HG03520 (cell line): ENCODE data around the gene OLFML1.

ENCODE experiments used
- ATAC-seq: cut with Tn5 transposase; IDR thresholded peaks from one replicate; pipeline ENCODE4 v1.9.1; 2021; ENCODE audit warnings: mild to moderate bottlenecking, moderate library complexity; ENCODE audit not compliant: unreplicated experiment

Gene OLFML1

GRCh38 chr11:7485186-7486097 is at the start of gene OLFML1:
Gene OLFML1, plus strand, starts transcription at chr11:7485506. Its CDS starts 370 bp downstream, at chr11:7485876.
- no peak for ATAC-seq

GRCh38 chr11:7436146-7436545 is 49.2 kb upstream of the OLFML1 start:
- ATAC-seq = no peak

GRCh38 chr11:7436657-7437056 is 48.6 kb upstream of the OLFML1 start:
- peak; percentile 87 for ATAC-seq

GRCh38 chr11:7437696-7438095 is 47.6 kb upstream of the OLFML1 start:
- ATAC-seq = no peak

- ATAC-seq = no peak
These were observed 45.5 kb upstream of the OLFML1 start for GRCh38 chr11:7439746-7440320.

GRCh38 chr11:7442588-7443215 is 42.6 kb upstream of the OLFML1 start:
- ATAC-seq = peak; percentile 80

- no peak for ATAC-seq
These were observed 41.0 kb upstream of the OLFML1 start for GRCh38 chr11:7444091-7444981.

- no peak for ATAC-seq
These were observed 39.7 kb upstream of the OLFML1 start for GRCh38 chr11:7445564-7445963.

- no peak for ATAC-seq
These were observed 37.1 kb upstream of the OLFML1 start for GRCh38 chr11:7448201-7448600.

GRCh38 chr11:7449211-7449840 is 36.0 kb upstream of the OLFML1 start:
- no peak for ATAC-seq

GRCh38 chr11:7449841-7450214 is 35.5 kb upstream of the OLFML1 start:
- no peak for ATAC-seq

- ATAC-seq = no peak
These were observed 34.5 kb upstream of the OLFML1 start for GRCh38 chr11:7450836-7451235.

- ATAC-seq = no peak
These were observed 33.8 kb upstream of the OLFML1 start for GRCh38 chr11:7451520-7451919.

GRCh38 chr11:7451952-7452494 is 33.3 kb upstream of the OLFML1 start:
- no peak for ATAC-seq

GRCh38 chr11:7454854-7455253 is 30.5 kb upstream of the OLFML1 start:
- no peak for ATAC-seq

GRCh38 chr11:7457211-7457610 is 28.1 kb upstream of the OLFML1 start:
- no peak for ATAC-seq

- ATAC-seq = no peak
These were observed 22.6 kb upstream of the OLFML1 start for GRCh38 chr11:7462706-7463105.

GRCh38 chr11:7467652-7468051 is 17.7 kb upstream of the OLFML1 start:
- ATAC-seq = no peak

GRCh38 chr11:7469351-7469865 is 15.9 kb upstream of the OLFML1 start:
- no peak for ATAC-seq

- ATAC-seq = no peak
These were observed 14.2 kb upstream of the OLFML1 start for GRCh38 chr11:7471071-7471470.
